HTR-8/SVneo (cell line): ENCODE measurements around the gene ZNF691.
"Not testable (repeated sequence)": the region's sequence is repeated elsewhere in the genome, so short reads cannot be mapped to it uniquely, and the experiment has no call there.

Experiments
- DNase-seq: peaks from one replicate; pipeline ENCODE4 v3.0.0; 2011; ENCODE audit warnings: low spot score, mixed read lengths; ENCODE audit not compliant: insufficient read length
- FAIRE-seq: peaks from 2 replicates; lab custom pipeline; 2011; peaks lifted over from hg19 to GRCh38; lab: Jason Lieb, UNC

Gene ZNF691

DNA sequence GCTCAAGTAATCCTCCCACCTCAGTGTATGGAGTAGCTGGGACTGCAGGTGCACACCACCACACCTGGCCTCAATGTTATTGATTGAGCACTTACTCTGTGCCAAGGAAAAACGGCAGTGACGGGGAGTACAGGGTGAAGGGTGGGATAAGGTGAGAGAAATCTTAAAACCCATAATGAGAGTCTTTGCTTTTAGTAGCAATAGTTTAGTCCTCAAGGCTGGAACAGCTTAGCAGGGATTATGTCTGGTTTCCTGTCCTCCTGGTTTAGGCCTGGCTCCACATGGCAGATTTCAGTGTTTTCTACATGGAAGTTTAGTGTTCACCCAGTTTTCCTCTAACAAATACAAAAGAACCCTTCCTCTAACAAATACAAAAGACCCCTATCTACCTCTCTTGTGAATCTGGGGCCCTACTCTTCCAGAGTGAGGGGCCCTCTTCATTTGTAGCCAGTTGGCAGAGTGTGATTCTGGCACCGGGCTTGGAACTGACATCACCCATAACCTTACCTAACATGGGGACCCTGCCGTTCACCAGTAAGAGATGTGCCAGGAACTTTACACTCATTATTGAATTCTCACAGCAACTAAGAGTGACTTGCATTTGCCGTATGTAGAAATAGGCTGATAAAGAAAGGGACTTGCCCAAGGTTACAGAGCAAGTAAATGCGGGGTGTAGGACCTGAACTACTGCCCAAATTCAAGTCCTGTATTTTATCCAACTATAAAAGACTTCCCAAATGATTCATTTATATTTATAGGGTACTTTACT, 6.9 kb downstream of the ZNF691 start:
- FAIRE-seq: no peak
- no peak for DNase-seq

DNA sequence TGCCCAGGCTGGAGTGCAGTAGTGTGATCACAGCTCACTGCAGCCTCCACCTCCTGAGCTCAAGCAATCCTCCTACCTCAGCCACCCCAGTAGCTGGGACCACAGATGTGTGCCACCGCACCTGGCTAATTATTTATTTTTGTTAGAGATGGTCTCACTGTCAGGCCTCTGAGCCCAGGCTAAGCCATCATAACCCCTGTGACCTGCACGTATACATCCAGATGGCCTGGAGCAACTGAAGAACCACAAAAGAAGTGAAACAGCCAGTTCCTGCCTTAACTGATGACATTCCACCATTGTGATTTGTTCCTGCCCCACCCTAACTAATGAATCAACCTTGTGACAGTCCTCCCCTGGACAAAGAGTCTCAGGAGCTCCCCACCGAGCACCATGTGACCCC, 10.1 kb downstream of the ZNF691 start:
- FAIRE-seq, DNase-seq: not testable (repeated sequence)

DNA sequence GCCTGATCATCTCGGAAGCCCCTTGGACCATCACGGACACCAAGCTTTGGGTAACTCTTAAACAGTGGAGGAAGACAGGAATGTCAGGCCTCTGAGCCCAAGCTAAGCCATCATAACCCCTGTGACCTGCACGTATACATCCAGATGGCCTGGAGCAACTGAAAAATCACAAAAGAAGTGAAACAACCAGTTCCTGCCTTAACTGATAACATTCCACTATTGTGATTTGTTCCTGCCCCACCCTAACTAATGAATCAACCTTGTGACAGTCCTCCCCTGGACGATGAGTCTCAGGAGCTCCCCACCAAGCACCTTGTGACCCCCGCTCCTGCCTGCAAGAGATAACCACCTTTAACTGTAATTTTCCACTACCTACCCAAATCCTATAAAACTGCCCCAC, 13.0 kb downstream of the ZNF691 start:
- FAIRE-seq, DNase-seq: not testable (repeated sequence)

DNA sequence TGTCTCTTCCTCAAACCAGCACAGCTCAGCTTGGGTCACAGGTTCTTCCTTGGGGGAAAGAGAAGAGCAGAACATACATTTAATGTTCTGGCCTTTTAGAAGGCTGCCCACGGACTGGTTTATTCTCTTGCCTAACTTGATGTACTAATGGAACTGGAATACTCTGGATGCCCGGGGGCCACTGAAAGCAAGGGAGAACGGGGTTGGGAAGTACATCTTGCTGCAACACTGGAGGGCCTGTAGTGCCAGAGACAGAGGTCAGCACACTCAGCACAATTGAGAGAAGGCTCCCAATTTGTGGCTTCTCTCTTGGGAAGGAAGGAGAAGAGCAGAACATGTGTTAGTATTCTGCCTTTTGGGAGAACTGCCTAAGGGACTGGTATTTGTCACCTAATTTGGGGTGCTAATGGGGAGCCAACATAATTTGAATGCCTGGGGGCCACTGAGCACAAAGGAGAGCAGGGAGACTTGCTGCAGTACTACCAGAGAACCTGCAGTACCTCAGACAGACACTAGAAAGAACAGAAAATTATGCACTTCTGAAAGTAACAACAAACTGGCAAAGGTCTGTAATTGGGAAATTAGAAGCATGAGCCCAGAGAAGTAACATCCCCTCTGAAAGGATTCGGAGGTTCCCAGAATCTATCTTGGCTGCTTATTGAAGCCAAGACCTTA, 14.1 kb downstream of the ZNF691 start:
- FAIRE-seq: no peak
- no peak for DNase-seq

DNA sequence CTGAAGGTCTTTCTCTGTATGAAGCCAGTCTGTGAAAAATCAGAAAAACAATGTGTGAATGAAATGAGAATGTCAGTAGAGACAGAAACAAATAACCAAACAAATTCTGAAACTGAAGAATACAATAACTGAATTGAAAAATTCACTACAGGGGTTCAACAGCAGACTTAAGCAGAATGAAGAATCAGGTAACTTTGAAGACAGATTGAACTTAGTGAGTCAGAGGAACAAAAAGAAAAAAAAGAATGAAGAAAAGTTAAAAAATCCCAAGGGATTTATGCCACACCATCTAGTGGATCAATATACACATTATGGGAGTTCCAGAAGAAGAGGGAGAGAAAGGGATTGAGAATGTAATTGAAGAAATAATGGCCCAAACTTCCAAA, 14.6 kb downstream of the ZNF691 start:
- no peak for FAIRE-seq
- no peak for DNase-seq

DNA sequence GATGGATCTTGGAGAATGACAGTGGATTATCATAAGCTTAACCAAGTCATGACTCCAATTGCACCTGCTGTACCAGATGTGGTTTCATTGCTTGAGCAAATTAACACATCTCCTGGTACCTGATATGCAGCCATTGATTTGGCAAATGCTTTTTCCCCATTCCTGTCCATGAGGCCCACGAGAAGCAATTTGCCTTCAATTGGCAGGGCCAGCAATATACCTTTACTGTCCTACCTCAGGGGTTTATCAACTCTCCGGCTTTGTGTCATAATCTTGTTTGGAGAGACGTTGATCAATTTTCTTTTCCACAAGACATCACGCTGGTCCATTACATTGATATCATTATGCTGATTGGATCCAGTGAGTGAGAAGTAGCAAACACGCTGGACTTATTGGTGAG, 20.1 kb downstream of the ZNF691 start:
- FAIRE-seq: no peak
- DNase-seq: no peak

DNA sequence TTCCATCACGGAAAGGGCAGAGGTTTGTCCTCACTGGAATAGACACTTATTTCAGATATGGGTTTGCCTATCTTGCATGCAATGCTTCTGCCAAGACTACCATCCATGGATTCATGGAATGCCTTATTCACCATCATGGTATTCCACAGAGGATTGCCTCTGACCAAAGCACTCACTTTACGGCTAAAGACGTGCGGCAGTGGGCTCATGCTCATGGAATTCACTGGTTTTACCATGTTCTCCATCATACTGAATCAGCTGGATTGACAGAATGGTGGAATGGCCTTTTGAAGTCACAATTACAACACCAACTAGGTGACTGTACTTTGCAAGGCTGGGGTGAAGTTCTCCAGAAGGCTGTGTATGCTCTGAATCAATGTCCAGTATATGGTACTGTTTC, 22.1 kb downstream of the ZNF691 start:
- not testable (repeated sequence) for FAIRE-seq, DNase-seq

DNA sequence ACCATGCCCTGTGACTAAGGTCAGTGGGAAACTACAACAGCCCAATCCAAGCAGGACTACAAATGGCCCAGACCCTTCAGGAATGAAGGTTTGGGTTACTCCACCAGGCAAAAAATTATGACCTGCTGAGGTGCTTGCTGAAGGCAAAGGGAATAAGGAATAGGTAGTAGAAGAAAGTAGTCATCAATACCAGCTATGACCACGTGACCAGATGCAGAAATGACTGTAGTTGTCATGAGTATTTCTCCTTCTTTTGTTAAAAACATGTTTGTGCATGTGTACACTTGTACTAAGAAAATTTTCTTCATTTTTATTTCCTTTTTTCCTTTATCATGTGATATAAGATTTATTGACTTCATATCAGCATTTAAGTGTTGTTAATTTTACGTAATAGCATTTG, 22.8 kb downstream of the ZNF691 start:
- not testable (repeated sequence) for DNase-seq, FAIRE-seq

DNA sequence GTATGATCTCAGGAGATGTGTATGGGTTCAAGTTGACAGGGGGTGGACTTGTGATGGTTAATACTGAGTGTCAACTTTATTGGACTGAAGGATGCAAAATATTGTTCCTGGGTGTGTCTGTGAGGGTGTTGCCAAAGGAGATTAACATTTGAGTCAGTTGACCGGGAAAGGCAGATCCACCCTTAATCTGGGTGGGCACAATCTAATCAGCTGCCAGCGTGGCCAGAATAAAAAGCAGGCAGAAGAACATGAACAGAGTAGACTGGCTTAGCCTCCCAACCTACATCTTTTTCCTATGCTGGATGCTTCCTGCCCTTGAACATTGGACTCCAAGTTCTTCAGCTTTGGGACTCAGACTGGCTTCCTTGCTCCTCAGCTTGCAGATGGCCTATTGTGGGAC, 23.3 kb downstream of the ZNF691 start:
- not testable (repeated sequence) for DNase-seq, FAIRE-seq

DNA sequence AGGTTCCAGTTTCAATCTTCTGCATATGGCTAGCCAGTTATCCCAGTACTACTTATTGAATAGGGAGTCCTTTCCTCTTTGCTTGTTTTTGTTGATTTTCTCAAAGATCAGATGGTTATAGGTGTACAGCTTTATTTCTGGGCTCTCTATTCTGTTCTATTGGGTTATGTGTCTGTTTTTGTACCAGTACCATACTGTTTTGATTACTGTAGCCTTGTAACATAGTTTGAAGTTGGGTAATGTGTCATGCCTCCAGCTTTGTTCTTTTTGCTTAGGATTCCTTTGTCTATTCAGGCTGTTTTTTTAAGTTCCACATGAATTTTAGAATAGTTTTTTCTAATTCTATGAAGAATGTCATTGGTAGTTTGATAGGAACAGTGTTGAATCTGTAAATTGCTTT, 26.7 kb downstream of the ZNF691 start:
- FAIRE-seq, DNase-seq: not testable (repeated sequence)

DNA sequence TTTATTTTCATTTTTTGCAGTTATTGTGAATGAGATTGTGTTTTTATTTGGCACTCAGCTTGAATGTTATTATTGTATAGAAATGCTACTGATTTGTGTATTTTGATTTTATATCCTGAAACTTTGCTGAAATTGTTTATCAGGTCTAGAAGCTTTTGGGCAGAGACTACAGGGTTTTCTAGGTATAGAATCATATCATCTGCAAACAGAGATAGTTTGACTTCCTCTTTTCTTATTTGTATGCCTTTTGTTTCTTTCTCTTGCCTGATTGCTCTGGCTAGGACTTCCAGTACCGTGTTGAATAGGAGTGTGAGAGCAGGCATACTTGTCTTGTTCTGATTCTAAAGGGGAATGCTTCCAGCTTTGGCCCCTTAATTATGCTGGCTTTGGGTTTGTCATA, 27.3 kb downstream of the ZNF691 start:
- DNase-seq: no peak
- FAIRE-seq: no peak

DNA sequence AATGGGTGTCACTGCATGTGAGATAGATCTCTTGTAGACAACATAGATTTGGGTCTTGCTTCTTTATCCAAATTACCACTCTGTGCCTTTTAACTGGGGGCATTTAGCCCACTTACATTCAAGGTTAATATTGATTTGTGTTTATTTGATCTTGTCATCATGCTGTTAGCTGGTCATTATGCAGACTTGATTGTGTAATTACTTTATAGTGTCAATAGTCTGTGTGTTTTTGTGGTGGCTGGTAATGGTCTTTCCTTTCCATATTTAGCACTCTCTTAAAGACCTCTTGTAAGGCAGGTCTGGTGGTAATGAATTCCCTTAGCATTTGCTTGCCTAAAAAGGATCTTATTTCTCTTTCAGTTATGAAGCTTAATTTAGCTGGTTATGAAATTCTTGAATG, 29.6 kb downstream of the ZNF691 start:
- DNase-seq: no peak
- FAIRE-seq: no peak

DNA sequence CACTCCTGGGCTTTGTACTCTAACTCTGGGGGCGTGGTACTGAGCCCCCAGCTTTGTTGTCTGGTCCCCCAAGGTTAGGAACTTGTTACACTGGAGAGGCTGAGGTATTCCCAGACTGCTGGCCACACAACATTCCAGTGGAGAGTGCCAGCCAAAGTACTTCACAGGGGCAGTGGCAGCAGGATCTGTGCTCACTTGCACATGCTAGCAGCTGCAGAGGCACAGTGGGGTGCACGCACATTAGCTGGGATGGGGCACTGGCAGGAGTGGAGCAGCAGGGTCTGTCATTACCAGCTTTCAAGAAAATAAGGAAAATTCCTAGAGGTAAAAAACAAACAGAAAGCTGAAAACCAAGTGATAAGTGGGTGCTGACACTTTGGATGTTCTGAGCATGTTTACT, 31.0 kb downstream of the ZNF691 start:
- no peak for FAIRE-seq
- no peak for DNase-seq

DNA sequence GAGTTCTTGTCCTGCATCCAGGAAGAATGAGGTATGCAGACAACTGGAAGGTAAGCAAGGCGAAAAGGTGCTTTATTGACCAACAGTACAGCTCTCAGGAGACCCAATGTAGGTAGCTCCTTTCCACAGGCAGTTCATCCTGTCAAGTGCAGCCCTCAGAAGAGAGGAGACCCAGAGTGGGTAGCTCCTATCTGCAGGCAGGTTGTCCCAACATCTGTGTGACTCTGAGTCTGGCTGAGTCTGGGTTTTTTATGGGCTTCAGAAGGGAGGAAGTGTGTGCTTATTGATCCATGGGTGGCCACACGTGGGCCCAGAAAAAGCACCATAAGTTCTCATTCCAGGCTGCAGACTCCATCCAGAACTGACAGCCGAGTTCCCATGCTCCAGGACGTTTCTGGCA, 34.0 kb downstream of the ZNF691 start:
- no peak for FAIRE-seq

DNA sequence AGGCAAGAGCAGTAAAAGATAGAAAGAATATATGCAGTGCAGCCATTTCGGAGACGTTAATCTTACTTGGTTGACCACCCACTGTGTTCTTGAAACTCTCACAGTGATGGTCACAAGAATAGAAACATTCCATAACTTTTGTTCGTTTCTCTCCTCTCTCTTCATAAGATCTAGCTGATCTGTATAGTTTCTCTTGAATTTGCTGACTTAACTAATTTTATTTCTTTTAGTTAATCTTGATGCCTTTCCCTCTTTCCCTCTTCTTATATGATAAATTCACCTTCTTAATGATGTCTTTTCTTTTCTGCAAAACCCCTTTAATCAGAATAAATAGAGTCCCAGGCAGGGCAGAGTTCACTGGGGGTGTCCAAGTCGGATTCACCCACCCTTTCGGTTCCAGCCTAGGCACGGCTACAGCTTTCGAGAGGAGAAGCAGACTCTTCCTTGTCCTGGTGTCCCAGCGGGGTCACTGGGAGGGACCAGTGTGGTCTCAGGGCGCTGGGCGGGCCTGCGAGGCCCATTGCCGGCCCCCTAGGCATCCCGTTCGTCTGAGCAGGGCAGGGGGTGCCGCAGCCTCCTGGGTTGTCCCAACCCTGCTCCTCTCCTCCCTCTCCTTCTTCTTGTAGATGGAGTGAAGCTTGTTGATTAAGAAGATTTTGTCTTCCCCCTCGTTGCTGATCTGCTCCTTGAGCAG, 39.8 kb downstream of the ZNF691 start:
- DNase-seq: no peak
- FAIRE-seq: no peak

More for the DNA sequence above, 34.0 kb downstream of the ZNF691 start:
- no peak for DNase-seq

DNA sequence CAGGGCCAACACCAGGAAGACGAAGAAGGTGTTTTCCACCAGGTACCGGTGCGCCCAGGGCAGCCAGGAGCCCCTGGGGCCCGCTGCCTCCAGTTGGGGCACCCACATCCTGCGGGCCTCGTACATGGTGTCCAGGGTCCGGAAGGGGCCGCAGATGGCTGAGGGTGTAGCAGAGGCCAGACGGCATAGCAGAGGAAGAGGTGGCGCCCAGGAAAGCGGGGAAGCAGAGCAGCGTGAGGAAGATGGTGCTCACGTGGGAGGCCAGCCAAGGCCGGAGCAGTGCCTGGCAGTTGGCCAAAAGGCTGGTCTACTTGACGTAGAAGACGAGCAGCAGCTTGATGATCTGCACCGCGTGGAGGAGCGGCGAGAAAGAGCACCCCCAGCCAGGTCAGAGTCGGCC, 40.4 kb downstream of the ZNF691 start:
- no peak for DNase-seq

DNA sequence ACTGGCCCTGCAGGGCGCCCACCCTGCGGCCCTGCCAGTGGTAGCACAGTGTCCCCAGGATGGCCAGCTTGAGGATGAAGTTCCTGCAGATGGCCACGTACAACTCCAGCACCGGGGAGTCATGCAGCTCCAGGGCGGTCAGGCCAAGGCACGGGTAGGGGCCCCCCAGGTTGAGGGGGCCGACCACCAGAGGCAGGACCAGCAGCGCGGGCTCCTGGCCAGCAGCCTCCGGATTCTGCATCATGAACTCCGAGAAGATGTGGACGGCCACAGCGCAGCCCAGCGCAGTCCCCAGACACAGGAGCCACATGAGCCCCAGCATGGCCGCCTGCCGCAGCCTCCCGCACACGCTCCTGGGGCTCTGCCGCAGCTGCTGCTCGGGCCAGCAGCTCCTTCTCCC, 41.0 kb downstream of the ZNF691 start:
- DNase-seq (no peak), FAIRE-seq (no peak)

More for the DNA sequence above, 40.4 kb downstream of the ZNF691 start:
- no peak for FAIRE-seq

DNA sequence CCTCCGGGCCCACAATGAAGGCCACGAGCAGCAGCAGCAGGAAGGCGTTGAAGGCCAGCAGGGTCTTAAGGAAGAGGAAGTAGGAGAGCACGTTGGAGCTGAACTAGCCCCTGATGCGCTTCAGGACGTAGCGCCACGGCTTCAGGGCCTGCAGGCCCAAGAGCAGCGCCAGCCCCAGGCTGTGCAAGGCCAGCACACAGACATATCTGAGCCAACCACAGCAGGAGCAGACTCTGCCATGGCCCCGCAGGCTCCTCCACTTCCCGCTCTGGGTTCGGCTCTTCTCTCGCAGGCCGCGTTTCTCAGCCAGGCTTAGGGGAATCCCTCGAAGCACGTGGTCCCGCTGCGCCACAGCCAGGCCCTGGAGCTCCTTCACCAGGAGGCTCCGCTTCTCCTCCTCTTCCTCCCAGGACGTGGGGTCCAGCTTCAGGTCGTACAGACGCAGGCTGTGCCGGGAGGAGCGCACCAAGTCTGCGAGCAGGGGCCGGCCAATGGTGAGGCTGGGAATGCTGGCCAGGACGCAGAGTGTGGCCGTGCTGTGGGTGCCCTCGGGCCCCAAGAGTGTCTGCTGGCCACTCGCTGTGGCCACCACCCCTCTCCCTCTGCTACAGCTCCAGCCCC, 41.7 kb downstream of the ZNF691 start:
- no peak for FAIRE-seq

DNA sequence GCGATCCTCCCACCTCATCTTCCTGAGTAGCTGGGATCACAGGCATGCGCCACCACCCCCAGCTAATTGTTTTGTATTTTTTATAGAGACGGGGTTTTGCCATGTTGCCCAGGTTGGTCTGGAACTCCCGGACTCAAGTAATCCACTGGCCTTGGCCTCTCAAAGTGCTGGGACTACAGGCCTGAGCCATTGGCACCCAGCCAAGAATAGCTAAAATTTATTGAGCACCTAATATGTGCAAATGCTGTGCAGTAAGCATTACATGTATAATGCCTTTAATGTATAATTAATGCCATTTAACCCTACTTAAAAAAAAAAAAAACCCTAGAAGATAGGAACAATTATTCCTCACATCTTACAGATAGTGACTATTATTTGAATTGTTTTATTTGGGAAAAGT, 42.9 kb downstream of the ZNF691 start:
- DNase-seq (no peak), FAIRE-seq (no peak)

More for the DNA sequence above, 41.7 kb downstream of the ZNF691 start:
- DNase-seq: no peak

DNA sequence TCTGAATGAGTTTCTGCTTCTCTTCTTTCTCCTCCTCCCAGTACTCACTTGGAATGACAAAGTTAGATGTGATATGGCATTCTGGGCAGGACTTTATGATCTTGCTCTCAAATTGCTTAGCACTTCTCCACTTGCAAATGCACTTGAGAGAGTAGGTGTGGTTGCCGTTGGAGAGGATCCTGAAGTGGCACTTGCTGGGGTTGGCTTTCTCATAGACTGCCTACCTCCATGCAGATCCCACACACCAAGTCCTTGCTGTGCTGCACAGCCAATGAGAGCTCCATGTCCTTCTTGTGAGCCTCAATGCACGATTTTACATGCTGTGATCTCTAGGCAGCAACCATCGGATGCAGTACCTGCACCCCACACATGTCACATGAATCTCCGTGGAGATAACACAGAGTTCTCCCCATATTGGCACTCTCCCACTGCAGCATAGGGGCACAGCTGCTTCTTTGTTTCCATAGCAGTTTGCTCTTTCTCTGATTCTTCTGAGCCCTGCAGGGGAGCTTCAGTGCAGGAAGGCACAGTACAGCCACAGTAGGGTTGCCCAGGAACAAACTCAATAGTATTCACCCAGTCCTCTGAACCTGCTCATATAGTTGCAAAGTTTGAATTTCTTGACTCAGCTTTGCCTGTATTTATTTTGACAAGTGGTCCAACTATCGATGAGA, 45.2 kb downstream of the ZNF691 start:
- DNase-seq (no peak), FAIRE-seq (no peak)
